A172 (cell line): ENCODE data around the gene LFNG. TPM values are rescaled to one million over a fixed set of nuclear protein-coding genes. Genes with fewer than 3 reads are reported as not detected.

ENCODE experiments used
- DNase-seq: peaks from one replicate; pipeline ENCODE4 v3.0.0-alpha.2; 2015; ENCODE audit warnings: low spot score
- total RNA-seq: library from RNA; depleted of rRNA; stranded (reverse); fragments of >200 nt; shearing (Covaris generic); gene quantifications from 2 replicates; pipeline ENCODE4 v1.2.3, GENCODE V29; 2014

LFNG gene
- total RNA-seq, 1 experiment from 2014 or later: 21.2 TPM

DNA sequence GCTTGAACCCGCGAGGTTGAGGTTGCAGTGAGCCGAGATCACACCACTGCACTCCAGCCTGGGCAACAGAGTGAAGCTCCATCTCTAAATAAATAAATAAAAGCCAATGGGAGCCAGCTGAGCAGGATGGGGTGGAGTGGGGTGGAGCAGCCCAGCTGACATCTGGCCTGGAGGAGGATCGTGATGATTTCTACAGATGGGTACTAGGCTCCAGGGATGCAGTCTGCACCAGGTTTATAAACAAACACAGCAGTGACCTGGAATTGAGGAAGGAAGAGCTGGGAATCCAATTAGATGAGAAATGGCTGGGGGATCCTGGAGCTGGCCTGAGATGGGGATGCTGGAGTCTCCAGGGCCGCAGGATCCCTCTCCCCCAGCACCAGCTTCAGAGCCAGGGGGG, 36.1 kb upstream of the LFNG start:
- DNase-seq: no peak

DNA sequence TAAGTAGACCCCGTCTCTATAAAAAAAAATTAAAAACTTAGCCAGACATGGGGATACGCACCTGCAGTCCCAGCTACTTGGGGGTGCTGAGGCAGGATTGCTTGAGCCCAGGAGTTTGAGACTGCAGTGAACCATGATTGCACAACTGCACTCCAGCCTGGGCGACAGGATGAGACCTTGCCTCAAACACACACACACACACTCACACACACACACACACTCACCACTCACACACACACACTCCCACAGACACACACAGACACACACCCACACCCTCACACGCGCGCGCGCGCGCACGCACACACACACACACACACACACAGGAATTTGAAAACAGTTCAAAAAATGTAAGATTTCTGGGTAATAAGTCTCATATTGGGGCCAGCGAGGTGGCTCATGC, 34.7 kb upstream of the LFNG start:
- no peak for DNase-seq

DNA sequence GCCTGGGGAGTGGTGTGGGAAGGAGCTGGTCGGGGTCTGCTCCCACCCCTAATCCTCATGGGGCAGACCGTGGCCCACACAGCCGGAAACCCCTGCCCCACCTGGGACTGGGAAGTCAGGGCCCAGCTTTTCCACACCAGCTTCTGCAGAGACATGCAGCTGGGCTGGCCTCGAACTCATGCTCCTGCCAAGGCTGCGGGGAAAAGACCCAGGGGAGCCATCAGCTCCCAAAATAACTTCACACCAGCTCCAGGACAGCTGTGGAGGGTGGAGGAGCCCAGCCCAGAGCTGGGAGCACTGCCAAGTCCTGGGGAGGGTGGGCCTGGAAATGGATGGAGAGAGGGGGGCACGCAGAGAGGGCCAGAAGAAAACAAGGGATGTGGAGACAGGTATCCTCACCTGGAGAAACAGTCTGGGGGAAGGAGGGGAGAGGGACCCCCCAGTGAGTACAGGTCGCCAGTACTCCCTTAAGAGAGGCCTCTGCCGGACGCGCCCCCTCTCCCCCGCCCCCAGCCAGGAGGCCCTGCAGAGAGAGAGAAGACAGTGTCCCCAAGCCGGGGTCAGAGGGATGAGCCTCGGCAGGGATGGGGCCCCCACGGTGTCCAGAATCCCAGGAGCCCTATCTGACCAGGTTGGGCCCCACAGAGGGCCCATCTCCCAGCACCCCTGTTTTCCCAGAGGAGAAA, 31.8 kb upstream of the LFNG start:
- no peak for DNase-seq

DNA sequence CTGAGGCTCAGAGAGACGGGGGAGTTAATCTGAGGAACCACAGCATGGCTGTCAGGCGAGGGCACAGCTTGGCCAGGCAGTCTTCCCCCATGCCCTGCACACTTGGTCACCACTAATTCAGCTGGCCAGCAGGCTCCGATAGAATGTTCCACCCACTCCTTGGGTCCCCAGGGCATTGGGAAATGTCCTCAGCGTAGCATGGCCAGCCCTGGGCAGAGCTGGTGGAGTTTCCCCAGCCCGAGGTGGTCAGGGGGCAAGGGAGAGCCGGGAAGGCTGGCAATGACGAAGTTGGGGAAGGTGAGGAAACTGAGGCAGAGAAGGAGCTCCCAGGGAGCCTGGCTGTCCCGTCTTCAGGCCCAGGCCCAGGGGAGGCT, 31.3 kb upstream of the LFNG start:
- DNase-seq: no peak

DNA sequence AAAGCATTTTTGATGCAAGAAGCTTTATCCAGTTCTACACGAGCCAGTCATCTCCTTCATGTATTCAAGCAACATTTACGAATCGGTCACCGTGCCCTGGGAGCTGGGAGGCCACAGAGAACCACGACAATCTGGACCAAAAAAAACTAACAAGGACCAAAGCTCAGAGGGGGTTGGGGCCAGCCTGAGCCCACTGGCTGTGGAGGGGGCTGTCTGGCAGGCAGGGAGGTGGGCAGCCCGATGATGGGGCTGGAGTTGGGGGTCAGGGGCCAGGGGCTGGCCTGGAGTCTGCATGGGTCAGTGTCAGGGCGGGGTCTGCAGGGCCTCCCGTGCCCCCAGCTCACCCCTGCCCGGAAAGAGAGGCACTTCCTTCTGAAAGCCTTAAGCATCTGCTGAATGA, 30.9 kb upstream of the LFNG start:
- no peak for DNase-seq

DNA sequence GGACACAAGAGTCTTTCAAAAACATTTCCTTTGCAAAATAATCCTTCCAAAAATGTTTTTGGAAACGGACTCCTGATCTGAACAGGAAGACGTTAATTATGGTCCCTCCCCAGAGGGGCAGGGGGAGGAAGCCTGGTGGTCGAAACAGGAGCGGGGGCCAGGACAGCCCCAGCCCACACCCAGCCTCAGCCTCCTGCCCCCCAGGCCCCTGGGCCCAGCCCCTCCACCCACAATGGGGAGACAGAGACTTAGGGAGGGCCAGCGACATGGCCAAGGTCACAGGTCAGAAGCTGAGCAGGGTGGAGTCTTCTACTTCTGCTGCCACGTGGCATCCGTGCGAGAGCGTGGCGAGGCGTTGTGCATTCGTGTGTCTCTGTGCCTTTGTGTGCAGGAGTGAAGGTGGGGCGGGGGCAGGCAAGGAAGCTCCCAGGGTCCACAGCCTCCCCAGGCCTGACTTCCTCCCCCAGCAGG, 29.4 kb upstream of the LFNG start:
- no peak for DNase-seq

DNA sequence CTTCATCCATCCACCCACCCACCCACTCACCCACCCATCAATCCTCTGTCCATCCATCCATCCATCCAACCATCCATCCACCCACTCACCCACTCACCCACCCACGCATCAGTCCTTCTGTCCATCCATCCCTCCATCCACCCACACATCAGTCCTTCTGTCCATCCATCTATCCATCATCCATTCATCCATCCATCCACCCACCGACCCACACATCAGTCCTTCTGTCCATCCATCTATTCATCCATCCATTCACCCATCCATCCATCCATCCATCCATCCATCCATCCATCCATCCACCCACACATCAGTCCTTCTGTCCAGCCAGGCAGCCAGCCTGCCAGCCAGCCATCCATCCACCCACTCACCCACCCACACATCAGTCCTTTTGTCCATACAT, 27.5 kb upstream of the LFNG start:
- no peak for DNase-seq

DNA sequence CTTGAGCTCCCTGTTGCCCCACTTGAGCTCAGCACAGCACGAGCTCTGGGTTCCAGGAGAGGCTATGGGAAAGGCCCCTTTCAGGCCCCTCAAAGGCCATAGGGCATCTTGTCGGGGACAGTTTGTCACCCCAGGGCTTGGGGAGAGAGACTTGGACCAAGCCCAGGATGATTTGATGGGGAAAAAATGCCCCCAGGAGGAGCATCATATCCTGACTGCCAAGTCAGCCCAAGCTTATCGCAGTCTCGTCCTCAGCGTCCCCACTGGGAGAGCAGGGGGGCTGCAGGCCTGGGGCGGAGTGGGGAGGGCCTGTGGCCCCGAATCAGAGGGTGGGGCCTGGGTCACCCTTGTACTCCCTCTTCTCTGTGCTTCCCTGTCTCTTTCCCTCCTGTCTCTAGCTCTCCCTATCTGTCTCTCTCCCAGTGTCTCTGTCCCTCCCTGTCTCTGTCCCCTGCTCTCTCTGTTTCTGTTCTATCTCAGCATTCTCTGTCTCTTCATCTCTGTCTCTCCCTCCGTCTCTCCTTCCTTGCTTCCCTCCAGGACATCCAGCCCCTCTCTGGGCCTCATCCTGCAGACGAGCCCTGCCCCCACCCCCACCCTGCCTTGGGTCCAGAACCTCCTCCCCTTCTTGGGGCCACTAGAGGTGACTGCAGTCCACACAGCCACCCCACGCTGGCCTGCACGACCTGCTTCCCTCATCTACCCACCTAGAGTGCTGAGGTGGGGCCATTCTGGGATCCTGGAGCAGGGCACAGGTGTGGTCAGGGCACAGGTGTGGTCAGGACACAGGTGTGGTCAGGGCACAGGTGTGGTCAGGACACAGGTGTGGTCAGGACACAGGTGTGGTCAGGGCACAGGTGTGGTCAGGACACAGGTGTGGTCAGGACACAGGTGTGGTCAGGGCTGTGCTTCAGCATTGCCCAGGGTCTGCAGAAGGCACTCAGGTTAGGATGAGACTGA, 26.1 kb upstream of the LFNG start:
- DNase-seq: no peak

DNA sequence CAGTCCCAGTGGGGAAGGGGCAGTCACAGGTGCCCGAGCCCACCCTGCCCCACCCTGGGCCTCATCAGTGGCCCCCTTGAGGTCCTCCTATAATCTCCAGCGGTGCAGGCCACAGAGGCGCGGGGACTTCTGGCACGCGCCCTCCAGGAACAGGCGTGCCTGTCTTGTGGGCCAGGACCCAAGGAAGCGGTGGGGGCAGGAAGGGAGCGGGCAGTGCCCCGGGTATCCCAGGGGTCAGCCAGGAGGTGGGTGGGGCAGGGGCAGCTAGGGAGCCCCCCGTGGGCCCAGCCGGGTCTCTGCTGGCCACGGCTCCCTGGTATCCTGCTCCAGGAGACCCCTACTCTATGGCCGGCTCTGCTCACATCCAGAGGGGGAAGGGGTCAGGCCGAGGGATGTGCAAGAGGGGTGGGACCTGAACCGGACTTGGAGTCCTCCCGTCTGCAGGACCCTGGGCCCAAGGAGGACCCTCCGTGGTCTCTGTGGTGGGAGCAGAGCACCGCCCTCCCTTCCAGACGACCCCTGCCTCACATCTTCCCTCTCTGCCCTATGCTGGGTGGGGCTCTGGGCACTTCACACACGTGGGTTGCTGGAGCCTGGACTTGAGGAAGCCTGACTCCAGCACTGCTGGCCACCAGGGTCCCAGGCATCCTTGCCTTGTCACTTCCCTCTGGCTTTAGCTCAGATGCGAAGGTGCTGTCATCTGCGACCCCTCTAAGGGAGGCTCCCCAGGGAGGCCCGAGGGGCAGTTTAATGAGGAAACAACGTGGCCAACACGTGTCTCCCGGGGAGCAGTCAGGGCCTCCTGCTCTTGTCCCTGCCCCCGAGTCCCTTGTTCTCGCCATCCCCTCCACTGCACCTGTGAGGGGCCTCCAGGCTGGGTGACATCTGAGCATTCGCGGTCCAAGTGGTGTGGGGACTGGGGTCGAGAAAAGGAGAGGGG, 25.1 kb upstream of the LFNG start:
- DNase-seq: no peak

DNA sequence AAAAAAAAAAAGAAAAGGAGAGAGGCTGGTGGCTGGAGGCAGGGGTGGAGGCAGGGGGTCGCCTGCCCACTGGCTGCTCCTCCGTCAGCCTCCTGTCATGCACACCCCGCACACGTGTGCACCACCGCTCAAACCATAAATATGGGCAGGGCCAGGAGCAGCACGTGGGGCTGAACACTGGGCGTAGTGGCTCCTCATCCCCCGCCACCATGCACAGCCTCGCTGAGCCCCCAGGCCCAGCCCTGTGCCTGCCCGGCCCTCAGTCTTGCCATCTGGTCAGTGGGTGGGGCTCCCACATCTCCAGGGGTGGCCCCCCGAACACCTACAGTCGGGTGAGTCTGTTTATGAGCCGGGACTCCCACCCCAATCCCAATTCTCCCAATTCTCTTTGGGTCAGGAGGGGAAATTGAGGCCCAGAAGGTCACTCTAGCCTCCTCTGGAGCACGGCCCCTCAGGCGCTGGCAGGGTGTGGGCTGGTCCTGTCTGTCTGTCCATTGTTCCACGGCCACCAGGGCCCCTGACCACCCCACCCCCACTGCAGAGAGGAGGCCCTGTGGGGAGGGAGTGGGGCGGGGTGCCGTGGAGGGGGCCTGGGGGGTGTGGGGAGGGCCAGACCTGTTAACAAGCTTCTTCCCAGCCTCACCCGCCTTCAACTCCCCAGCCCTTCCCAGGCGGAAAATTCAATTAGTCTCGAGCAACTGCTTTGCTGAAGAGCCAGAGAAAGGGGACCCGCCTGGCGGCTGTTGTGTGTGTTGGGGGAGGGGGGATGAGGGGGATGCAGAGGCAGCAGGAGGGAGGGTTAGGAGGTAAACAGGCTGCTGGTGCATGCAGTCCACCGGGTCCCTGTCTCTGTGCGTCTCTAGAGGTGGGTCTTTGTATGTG, 23.9 kb upstream of the LFNG start:
- no peak for DNase-seq

DNA sequence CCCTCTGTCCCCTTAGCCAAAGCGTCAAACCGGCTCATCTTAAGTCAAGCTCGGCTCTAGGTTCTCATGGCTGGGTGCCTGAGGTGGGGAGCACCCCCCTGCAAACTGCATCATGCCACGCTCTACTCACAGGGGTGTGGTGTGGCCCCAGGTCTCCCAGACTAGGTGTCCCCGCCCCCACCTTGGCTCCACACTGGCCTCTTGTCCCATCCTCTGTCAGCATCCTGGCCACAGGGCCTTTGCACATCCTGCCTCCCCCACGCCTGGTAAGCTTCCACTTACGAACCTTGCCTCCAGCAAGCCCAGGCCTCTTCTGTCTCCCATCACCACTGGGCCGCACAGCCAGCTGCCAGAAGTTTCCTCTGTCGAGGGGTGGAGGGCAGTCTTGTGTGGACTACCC, 23.2 kb upstream of the LFNG start:
- no peak for DNase-seq

DNA sequence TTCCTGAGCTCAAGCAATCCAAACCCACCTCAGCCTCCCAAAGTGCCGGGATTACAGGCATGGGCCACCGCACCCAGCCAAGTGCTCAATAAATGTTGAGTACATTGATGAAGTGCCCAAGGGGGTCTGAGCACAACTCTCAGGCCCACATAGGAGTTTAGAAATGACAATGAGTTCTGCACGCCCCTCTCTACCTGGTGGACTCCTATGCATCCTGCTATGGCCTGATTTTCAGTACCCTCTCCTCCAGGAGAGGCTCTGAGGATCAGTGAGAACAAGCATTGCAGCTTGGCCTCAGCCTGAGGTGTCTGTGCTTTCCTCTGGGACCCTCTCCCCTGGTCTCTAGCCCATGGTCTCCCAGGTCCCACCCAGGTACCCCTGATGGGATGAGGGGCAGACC, 22.5 kb upstream of the LFNG start:
- no peak for DNase-seq

DNA sequence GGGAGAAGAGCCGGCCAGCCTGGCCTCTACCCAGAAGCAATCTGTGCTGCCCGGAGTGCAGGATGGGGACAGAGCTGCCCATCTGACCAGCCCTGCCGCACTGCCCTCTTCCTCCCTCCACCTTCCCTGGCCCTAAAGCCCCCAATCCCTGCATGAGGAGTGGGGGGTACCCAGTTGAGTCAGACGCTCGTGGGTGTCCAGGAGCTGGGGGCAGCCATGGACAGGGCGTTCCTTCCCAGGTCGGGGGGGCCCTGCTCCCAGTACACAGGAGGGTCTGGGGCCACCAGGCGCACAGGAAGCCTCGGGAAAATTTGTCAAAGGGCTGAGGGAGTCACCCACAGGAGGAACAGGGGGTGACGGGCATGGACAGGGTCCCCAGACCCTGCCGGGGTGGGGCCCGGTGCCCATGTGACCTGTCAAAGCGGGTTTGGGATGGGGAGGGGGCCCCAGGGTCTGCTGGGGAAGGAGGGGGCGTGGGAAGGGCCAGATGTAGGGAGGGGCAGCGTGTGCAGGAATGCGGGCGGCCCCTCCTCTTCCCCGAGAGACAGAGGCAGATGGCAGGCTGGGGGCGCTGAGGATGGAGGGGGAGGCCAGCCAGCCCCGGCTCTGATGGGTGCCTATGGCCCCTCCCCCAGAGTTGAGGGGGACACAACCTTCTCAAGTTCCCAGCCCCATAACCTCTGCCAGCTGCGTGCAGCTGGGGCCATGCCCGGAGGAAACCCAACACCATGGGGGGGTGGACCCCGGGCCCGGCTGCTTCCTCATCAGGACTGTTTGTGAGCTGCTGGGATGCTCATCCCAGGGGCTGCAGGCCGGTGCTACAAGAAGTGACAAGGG, 21.9 kb upstream of the LFNG start:
- no peak for DNase-seq

DNA sequence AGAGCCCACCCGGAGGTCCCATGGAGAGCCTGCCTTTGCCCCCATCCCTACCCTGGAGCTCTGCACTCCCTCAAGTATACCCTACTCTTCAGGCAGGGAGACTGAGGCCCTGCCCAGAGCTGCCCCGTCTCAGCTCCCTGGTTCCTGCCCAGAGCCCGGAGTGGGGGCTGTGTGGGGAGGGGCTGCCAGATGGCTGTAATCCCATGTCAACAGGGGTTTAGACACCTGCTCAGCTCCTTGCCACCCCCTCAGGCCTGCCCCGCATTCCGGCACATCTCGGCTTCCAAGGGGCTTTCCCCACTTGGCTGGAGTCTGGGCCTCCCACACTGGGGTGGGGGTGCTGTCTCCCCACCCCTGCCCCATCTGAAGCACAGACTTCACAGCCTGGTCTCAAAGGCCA, 20.9 kb upstream of the LFNG start:
- no peak for DNase-seq

DNA sequence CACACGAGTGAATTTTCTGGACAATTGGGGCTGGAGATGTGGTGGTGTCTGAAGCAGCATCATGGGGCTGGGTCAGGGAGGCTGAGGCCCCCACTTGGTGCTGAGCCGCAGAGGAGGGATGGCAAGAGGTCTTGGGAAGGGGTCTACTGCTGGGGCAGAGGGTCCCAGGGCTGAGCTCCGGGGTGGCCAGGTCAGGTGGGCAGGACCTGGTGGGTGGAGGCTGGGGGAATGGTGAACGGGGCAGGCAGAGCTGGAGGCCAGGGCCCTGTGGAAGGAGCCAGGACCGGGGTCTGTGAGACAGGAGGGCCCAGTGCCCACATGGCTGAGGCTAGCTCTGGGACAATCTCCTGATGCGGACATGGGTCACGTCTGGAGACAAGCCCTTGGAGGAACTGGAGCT, 20.4 kb upstream of the LFNG start:
- DNase-seq: no peak

DNA sequence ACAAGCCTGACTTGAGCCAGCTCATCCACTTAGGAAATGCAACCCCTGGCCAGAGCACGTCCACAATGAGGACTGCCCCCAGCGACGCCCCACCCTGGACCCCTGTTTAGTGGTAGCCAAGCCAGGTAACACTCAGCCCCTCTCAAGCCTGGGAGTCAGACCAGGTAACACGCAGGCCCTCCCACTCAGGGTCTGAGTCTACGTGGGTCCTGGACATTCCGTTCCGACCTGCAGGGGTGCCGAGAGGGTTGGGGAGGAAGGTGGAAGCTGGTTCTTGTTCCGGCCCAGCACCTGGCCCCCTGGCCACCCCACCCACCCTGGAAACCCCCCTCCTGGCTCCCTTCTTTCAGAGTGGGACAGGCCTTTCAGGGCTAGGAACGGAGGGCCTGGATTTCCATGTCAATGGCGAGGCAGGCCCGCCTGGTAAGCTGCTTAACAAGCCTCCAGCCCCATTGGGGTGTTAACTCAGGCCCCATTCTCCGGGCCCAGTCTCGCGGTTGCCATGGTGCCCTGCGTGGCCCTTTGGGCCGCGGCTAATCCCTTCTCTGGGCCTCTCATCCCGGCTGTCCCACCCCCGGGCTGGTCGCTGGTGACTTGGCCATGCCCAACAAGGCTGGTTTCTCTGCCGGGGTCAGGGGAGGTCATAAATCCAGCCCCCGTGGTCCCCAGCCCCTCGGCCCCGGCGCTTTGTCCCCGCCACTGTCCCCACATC, 19.7 kb upstream of the LFNG start:
- DNase-seq: no peak

DNA sequence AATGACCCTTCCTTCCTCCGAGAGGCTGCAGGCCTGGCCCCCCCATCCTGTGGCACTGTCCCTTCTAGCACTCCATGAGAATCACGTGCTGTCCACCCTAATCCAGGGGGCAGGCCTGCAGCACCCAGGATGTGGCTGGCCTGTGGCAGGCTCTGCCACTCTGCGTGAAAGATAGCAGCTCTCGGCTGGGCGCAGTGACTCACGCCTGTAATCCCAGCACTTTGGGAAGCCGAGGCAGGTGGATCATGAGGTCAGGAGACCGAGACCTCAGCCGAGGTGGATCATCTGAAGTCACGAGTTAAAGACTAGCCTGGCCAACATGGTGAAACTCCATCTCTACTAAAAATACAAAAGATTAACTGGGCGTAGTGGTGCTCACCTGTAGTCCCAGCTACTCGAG, 18.9 kb upstream of the LFNG start:
- DNase-seq: peak; percentile 68

DNA sequence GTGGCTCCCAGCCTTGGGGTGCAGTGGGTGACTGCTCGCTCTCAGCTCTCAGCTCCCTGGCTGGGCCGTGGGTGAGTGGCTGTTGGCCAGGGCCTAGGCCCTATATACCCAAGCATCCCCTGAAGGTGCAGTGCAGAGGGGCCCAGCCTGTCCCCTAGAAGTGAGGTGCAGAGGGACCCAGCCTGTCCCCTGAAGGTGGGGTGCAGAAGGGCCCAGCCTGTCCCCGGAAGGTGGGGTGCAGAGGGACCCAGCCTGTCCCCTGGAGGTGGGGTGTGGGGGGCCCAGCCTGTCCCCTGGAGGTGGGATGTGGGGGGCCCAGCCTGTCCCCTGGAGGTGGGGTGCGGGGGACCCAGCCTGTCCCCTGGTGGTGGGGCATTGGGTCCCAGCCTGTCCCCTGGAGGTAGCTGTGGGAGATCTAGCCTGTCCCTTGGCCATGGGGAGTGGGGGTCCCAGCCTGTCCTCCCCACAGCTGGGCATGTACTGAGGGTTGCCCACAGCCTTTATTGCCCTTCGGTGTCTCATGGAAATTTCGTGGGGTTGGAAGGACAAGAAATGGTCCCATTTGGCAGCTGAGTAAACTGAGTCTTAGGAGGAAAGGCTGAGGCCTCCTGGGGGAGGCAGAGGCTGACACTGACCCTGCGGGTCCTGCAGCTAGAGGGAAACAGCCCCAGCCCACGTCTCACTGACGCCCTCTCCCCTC, 17.5 kb upstream of the LFNG start:
- DNase-seq: no peak

DNA sequence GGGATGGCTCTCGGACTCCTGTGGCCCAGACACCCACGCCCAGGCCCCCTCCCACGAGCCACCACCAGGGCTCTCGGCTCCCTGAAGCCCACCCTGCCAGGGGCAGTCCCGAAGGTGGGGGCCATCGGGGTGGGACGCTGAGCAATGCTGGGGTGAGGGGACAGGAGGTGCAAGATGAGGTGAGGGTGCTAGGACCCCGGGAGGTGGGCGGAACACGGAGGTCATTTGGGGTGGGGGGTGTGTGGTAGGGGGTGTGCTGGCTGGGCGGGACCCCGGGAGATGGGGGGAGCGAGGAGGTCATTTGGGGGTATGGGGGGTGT, 17.0 kb upstream of the LFNG start:
- DNase-seq: no peak
